ENCODE data around the gene UBE2S.

UBE2S gene

DNA sequence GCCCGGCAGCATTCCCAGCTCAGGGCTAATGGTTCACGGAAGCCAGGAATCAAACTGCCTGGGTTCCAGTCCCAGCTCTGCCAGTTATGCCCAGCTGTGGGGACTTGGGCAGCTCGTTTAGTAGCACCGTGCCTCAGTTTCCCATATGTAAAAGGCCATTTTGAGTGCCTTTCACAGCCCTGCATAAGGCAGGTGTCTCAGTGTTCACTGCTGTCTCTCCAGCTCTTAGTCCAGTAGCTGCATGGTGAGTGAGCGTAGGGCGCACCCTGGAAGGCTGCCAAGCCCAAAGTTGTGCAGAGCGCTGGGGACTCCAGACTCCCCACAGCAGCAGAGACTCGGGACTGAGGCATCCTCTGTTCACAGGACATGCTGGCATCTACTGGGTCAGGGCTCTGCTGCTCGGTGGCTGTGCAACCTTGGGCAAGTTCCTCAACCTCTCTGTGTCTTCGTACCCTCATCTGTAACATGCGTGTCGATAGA lies 16.4 kb downstream of the UBE2S start:
- no peak overlapping the region for H3K23ac ChIP-seq (ENCODE audit: low read length)
- H3K4me1 ChIP-seq (ENCODE audit: control insufficient read depth, low read depth, low read length) = peaks cover 12% of the 10 kb centered on the region
- H2BK15ac ChIP-seq (replicated peaks; ENCODE audit: low read depth) = no peak overlapping the region
- peaks cover 20% of the 10 kb centered on the region for H3K79me1 ChIP-seq (ENCODE audit: low read length)
- H3K79me2 ChIP-seq (ENCODE audit: control insufficient read depth, insufficient read depth, low read length) = peaks cover 25% of the 10 kb centered on the region
- no peak overlapping the region for H4K8ac ChIP-seq (ENCODE audit: low read depth, low read length)
- H2AK5ac ChIP-seq (ENCODE audit: low read length) = no peak overlapping the region
- H3K36me3 ChIP-seq (ENCODE audit: control insufficient read depth, insufficient read depth, low read length) = peaks cover 21% of the 10 kb centered on the region
- WGBS (ENCODE audit: extremely low coverage, insufficient coverage, low lambda C conversion rate) = no CpG with 5 or more reads among the region's 12 CpGs
- no peak for DNase-seq
- H3K9ac ChIP-seq (ENCODE audit: low read length) = no peak overlapping the region
- no peak overlapping the region for H3K4ac ChIP-seq (ENCODE audit: low read depth, low read length)
- H3K4me2 ChIP-seq (ENCODE audit: low read length) = no peak overlapping the region
- H2BK5ac ChIP-seq (ENCODE audit: low read length) = no peak overlapping the region
- no peak overlapping the region for H3K18ac ChIP-seq (ENCODE audit: low read length)
- H2BK120ac ChIP-seq (ENCODE audit: low read depth, low read length) = no peak overlapping the region
- no peak overlapping the region for H3K4me3 ChIP-seq (ENCODE audit: low read length)
- H4K5ac ChIP-seq (ENCODE audit: low read length) = no peak overlapping the region
- no peaks in the 10 kb centered on the region for H3K27me3 ChIP-seq (ENCODE audit: insufficient read depth, low read length, poor library complexity)
- H3K56ac ChIP-seq (ENCODE audit: low read length) = no peak overlapping the region
- H3K27ac ChIP-seq (ENCODE audit: low read depth, low read length) = no peak overlapping the region

DNA sequence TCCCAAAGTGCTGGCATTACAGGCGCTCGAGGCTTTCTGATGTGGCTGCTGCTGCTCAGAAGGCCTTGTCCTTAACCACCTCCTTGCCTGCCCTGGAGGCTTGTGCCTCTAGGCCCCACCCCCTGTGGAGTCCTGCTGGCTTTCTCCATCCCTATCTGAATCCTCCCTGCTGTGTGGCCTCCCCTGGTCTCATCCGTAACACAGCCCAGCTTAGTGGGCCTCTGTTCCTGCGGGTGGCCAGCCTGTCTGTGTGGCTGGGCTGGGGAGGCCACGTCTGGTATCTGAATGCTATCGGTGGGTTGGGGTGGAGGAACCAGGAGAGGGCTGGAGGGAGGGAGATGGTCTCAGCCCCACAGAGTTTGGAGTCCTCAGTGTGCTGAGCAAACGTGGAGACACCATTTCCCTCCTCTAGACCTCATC lies 17.1 kb downstream of the UBE2S start:
- peaks cover 12% of the 10 kb centered on the region for H3K4me1 ChIP-seq (ENCODE audit: control insufficient read depth, low read depth, low read length)
- H4K5ac ChIP-seq (ENCODE audit: low read length) = no peak overlapping the region
- no peak overlapping the region for H3K18ac ChIP-seq (ENCODE audit: low read length)
- no peak overlapping the region for H3K9ac ChIP-seq (ENCODE audit: low read length)
- H4K8ac ChIP-seq (ENCODE audit: low read depth, low read length) = no peak overlapping the region
- no peaks in the 10 kb centered on the region for H3K27me3 ChIP-seq (ENCODE audit: insufficient read depth, low read length, poor library complexity)
- no peak overlapping the region for H3K56ac ChIP-seq (ENCODE audit: low read length)
- H3K4me2 ChIP-seq (ENCODE audit: low read length) = no peak overlapping the region
- no peak overlapping the region for H2BK15ac ChIP-seq (replicated peaks; ENCODE audit: low read depth)
- no peak overlapping the region for H2BK120ac ChIP-seq (ENCODE audit: low read depth, low read length)
- peak; percentile 67 for DNase-seq
- H3K27ac ChIP-seq (ENCODE audit: low read depth, low read length) = no peak overlapping the region
- no CpG with 5 or more reads among the region's 7 CpGs for WGBS (ENCODE audit: extremely low coverage, insufficient coverage, low lambda C conversion rate)
- no peak overlapping the region for H2AK5ac ChIP-seq (ENCODE audit: low read length)
- no peak overlapping the region for H2BK5ac ChIP-seq (ENCODE audit: low read length)
- peaks cover 29% of the 10 kb centered on the region for H3K79me2 ChIP-seq (ENCODE audit: control insufficient read depth, insufficient read depth, low read length)
- H3K36me3 ChIP-seq (ENCODE audit: control insufficient read depth, insufficient read depth, low read length) = peaks cover 21% of the 10 kb centered on the region
- H3K23ac ChIP-seq (ENCODE audit: low read length) = no peak overlapping the region
- H3K4ac ChIP-seq (ENCODE audit: low read depth, low read length) = no peak overlapping the region
- H3K4me3 ChIP-seq (ENCODE audit: low read length) = no peak overlapping the region
- peaks cover 23% of the 10 kb centered on the region for H3K79me1 ChIP-seq (ENCODE audit: low read length)

DNA sequence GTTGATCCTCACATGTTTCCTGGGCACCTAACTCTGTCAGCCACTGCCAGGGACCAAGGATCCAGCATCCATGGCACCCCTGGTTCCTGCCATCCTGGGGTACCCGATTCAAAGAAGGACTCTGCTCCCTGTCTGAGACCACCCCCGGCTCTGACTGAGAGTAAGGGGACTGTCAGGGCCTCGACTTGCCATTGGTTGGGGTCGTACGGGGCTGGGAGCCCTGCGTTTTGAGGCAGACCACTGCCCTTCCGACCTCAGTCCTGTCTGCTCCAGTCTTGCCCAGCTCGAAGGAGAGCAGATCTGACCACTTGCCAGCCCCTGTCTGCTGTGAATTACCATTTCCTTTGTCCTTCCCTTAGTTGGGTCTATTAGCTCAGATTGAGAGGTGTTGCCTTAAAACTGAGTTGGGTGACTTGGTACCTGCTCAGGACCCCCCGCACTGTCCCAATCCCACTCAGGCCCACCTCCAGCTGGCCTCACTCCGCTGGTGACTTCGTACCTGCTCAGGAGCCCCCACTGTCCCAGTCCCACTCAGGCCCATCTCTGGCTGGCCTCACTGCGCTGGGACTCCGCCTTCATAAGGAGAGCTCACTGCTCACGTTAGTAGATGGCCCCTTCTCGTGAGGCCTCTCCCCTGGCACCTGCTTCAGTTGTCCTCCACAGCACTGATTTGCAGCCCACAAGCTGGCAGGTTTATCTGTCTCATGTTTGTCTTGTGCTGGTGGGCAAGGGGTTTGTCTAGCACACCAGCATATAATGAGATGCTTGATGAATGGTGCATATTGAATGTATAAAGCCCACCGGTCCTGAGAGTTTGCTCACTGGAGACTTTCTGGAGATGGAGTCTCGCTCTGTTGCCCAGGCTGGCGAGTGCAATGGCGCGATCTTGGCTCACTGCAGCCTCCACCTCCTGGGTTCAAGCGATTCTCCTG lies 17.9 kb downstream of the UBE2S start:
- Histone ChIP-seq H3K23ac (ENCODE audit: low read length) (no peak overlapping the region), H4K8ac (ENCODE audit: low read depth, low read length) (no peak overlapping the region), H3K27ac (ENCODE audit: low read depth, low read length) (no peak overlapping the region), H3K4me1 (ENCODE audit: control insufficient read depth, low read depth, low read length) (peaks cover 12% of the 10 kb centered on the region), H3K4me3 (ENCODE audit: low read length) (no peak overlapping the region), H3K18ac (ENCODE audit: low read length) (no peak overlapping the region), H2BK5ac (ENCODE audit: low read length) (no peak overlapping the region), H3K79me1 (ENCODE audit: low read length) (peaks cover 23% of the 10 kb centered on the region), H3K4me2 (ENCODE audit: low read length) (no peak overlapping the region), H3K56ac (ENCODE audit: low read length) (no peak overlapping the region), H3K27me3 (ENCODE audit: insufficient read depth, low read length, poor library complexity) (no peaks in the 10 kb centered on the region), H3K4ac (ENCODE audit: low read depth, low read length) (no peak overlapping the region), H2BK15ac (replicated peaks; ENCODE audit: low read depth) (no peak overlapping the region), H4K5ac (ENCODE audit: low read length) (no peak overlapping the region), H2BK120ac (ENCODE audit: low read depth, low read length) (no peak overlapping the region), H3K36me3 (ENCODE audit: control insufficient read depth, insufficient read depth, low read length) (peaks cover 21% of the 10 kb centered on the region), H3K79me2 (ENCODE audit: control insufficient read depth, insufficient read depth, low read length) (peaks cover 29% of the 10 kb centered on the region), H3K9ac (ENCODE audit: low read length) (peak overlapping the region; percentile 30), H2AK5ac (ENCODE audit: low read length) (no peak overlapping the region)
- no peak for DNase-seq
- no CpG with 5 or more reads among the region's 21 CpGs for WGBS (ENCODE audit: extremely low coverage, insufficient coverage, low lambda C conversion rate)

DNA sequence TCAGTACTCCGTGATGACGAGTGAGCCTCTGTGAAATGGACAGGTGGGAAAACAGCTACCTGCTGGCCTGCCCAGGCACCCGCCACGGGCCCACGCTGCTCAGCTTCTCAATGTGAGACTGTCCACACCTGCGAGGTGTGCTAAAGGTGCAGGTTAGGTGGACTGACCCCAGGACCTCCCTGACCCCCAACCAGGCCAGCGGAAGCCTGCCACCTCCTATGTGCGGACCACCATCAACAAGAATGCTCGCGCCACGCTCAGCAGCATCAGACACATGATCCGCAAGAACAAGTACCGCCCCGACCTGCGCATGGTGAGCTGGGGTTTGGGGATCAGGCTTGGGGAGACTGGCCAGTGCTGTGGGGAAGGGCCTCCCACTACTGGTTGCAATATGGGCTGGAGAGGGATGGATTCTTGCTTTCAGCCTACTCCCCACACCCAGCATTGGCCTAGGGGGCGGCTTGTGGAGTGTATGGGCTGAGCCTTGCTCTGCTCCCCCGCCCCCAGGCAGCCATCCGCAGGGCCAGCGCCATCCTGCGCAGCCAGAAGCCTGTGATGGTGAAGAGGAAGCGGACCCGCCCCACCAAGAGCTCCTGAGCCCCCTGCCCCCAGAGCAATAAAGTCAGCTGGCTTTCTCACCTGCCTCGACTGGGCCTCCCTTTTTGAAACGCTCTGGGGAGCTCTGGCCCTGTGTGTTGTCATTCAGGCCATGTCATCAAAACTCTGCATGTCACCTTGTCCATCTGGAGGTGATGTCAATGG lies 19.7 kb downstream of the UBE2S start:
- no CpG with 5 or more reads among the region's 24 CpGs for WGBS (ENCODE audit: extremely low coverage, insufficient coverage, low lambda C conversion rate)

DNA sequence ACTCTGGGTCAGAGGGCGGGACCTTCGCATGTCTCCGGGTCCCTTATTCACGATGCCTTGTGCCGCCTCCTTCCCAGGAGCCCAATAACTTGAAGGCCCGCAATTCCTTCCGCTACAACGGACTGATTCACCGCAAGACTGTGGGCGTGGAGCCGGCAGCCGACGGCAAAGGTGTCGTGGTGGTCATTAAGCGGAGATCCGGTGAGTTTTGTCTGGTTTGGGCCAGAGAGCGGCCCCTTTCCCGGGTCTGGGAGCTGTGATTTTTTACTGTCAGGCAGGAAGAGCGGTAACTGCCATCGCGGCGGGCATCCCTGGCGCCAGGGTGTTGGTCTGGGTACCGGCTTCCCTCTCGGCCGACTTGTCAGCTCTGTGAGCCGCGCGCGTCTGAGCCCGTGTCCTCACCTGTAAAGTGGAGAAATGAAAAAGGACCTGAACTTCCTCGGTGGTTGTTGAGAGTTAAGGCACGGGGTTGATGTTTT lies 21.1 kb downstream of the UBE2S start:
- DNase-seq = no peak
- no CpG with 5 or more reads among the region's 33 CpGs for WGBS (ENCODE audit: extremely low coverage, insufficient coverage, low lambda C conversion rate)
- H3K4me1 ChIP-seq (ENCODE audit: control insufficient read depth, low read depth, low read length) = peaks cover 13% of the 10 kb centered on the region

More for the DNA sequence above, 19.7 kb downstream of the UBE2S start:
- Histone ChIP-seq H3K36me3 (ENCODE audit: control insufficient read depth, insufficient read depth, low read length) (peaks cover 21% of the 10 kb centered on the region), H2BK15ac (replicated peaks; ENCODE audit: low read depth) (no peak overlapping the region), H3K79me2 (ENCODE audit: control insufficient read depth, insufficient read depth, low read length) (peaks cover 29% of the 10 kb centered on the region), H3K4me1 (ENCODE audit: control insufficient read depth, low read depth, low read length) (peaks cover 14% of the 10 kb centered on the region), H3K56ac (ENCODE audit: low read length) (peak overlapping the region; percentile 100), H3K4me3 (ENCODE audit: low read length) (peak overlapping the region; percentile 100), H3K27ac (ENCODE audit: low read depth, low read length) (no peak overlapping the region), H3K23ac (ENCODE audit: low read length) (no peak overlapping the region), H4K8ac (ENCODE audit: low read depth, low read length) (no peak overlapping the region), H3K9ac (ENCODE audit: low read length) (peak overlapping the region; percentile 100), H2BK120ac (ENCODE audit: low read depth, low read length) (no peak overlapping the region), H3K4ac (ENCODE audit: low read depth, low read length) (no peak overlapping the region), H3K18ac (ENCODE audit: low read length) (no peak overlapping the region), H3K27me3 (ENCODE audit: insufficient read depth, low read length, poor library complexity) (no peaks in the 10 kb centered on the region), H3K79me1 (ENCODE audit: low read length) (peaks cover 23% of the 10 kb centered on the region), H3K4me2 (ENCODE audit: low read length) (peak overlapping the region; percentile 90), H2BK5ac (ENCODE audit: low read length) (no peak overlapping the region), H4K5ac (ENCODE audit: low read length) (no peak overlapping the region), H2AK5ac (ENCODE audit: low read length) (no peak overlapping the region)
- DNase-seq = no peak

More for the DNA sequence above, 21.1 kb downstream of the UBE2S start:
- peaks cover 29% of the 10 kb centered on the region for H3K79me2 ChIP-seq (ENCODE audit: control insufficient read depth, insufficient read depth, low read length)
- peaks cover 21% of the 10 kb centered on the region for H3K36me3 ChIP-seq (ENCODE audit: control insufficient read depth, insufficient read depth, low read length)
- no peak overlapping the region for H3K18ac ChIP-seq (ENCODE audit: low read length)
- H3K4me3 ChIP-seq (ENCODE audit: low read length) = peak overlapping the region; percentile 100
- H3K4me2 ChIP-seq (ENCODE audit: low read length) = peak overlapping the region; percentile 90
- H3K27ac ChIP-seq (ENCODE audit: low read depth, low read length) = no peak overlapping the region
- H4K8ac ChIP-seq (ENCODE audit: low read depth, low read length) = no peak overlapping the region
- no peaks in the 10 kb centered on the region for H3K27me3 ChIP-seq (ENCODE audit: insufficient read depth, low read length, poor library complexity)
- H3K56ac ChIP-seq (ENCODE audit: low read length) = peak overlapping the region; percentile 100
- H2BK15ac ChIP-seq (replicated peaks; ENCODE audit: low read depth) = no peak overlapping the region
- H4K5ac ChIP-seq (ENCODE audit: low read length) = no peak overlapping the region
- H3K79me1 ChIP-seq (ENCODE audit: low read length) = peaks cover 23% of the 10 kb centered on the region
- peak overlapping the region; percentile 72 for H3K23ac ChIP-seq (ENCODE audit: low read length)
- H2BK120ac ChIP-seq (ENCODE audit: low read depth, low read length) = no peak overlapping the region
- H2AK5ac ChIP-seq (ENCODE audit: low read length) = no peak overlapping the region
- H2BK5ac ChIP-seq (ENCODE audit: low read length) = no peak overlapping the region
- peak overlapping the region; percentile 100 for H3K9ac ChIP-seq (ENCODE audit: low read length)
- no peak overlapping the region for H3K4ac ChIP-seq (ENCODE audit: low read depth, low read length)
